Stomach smooth muscle (tissue), 2 donors: ENCODE results near the gene GTF3C4.
"Not testable (repeated sequence)": the region's sequence is repeated elsewhere in the genome, so short reads cannot be mapped to it uniquely, and the experiment has no call there.

Experiments
- H3K27ac ChIP-seq: one replicate; pipeline ENCODE4 v1.7.0; 2013; ENCODE audit warnings: mild to moderate bottlenecking, low read length, inconsistent platforms
- H3K27me3 ChIP-seq, 2 donors: one replicate each; pipeline ENCODE4 v1.7.0; 2013; ENCODE audit warnings: low read length in 2 of 2; ENCODE audit not compliant: insufficient read depth in 2 of 2, control insufficient read depth in 1 of 2
- H3K36me3 ChIP-seq, 2 donors: one replicate each; pipeline ENCODE4 v1.7.0; 2013; ENCODE audit warnings: low read length in 2 of 2; ENCODE audit not compliant: control insufficient read depth in 2 of 2, insufficient read depth in 2 of 2
- H3K4me1 ChIP-seq: one replicate; pipeline ENCODE4 v1.7.0; 2013; ENCODE audit warnings: low read length; ENCODE audit not compliant: control insufficient read depth, insufficient read depth
- H3K4me3 ChIP-seq, 2 donors: one replicate each; pipeline ENCODE4 v1.7.0; 2013; ENCODE audit warnings: low read length in 2 of 2
- H3K9ac ChIP-seq, 2 donors: one replicate each; pipeline ENCODE4 v1.7.0; 2013; ENCODE audit warnings: low read length in 2 of 2, mild to moderate bottlenecking in 1 of 2
- H3K9me3 ChIP-seq, 2 donors: one replicate each; pipeline ENCODE4 v1.7.0; 2013; ENCODE audit warnings: low read length in 2 of 2; ENCODE audit not compliant: control insufficient read depth in 2 of 2
- donor health status: healthy.
- donor health status: Pancreatic carcinoma.

GTF3C4 gene

GRCh38 chr9:132698989-132699388 is 28.7 kb downstream of the GTF3C4 start:
- Histone ChIP-seq H3K27ac (no peak overlapping the region), H3K4me3 (no peak overlapping the region), H3K27me3 (no peaks in the 10 kb centered on the region), H3K4me1 (no peaks in the 10 kb centered on the region), H3K9me3 (no peaks in the 10 kb centered on the region), H3K9ac (no peak overlapping the region), H3K36me3 (no peaks in the 10 kb centered on the region)

- H3K27ac ChIP-seq, result no peak overlapping the region
- no peaks in the 10 kb centered on the region for H3K36me3 ChIP-seq
- H3K4me1 ChIP-seq, result no peaks in the 10 kb centered on the region
- H3K9me3 ChIP-seq, result no peaks in the 10 kb centered on the region
- no peak overlapping the region for H3K9ac ChIP-seq
- no peaks in the 10 kb centered on the region for H3K27me3 ChIP-seq
- H3K4me3 ChIP-seq, result no peak overlapping the region
Observed at GRCh38 chr9:132699956-132700355, 29.7 kb downstream of the GTF3C4 start.

- no peak overlapping the region for H3K4me3 ChIP-seq
- peaks cover 0 to 2% of the 10 kb centered on the region in 2 donors for H3K27me3 ChIP-seq
- H3K9me3 ChIP-seq, result no peaks in the 10 kb centered on the region
- no peaks in the 10 kb centered on the region for H3K36me3 ChIP-seq
- no peak overlapping the region for H3K9ac ChIP-seq
- no peaks in the 10 kb centered on the region for H3K4me1 ChIP-seq
- no peak overlapping the region for H3K27ac ChIP-seq
Observed at GRCh38 chr9:132702254-132702653, 32.0 kb downstream of the GTF3C4 start.

- Histone ChIP-seq H3K9ac (no peak overlapping the region), H3K27me3 (peaks cover 0 to 2% of the 10 kb centered on the region in 2 donors), H3K36me3 (no peaks in the 10 kb centered on the region), H3K4me1 (no peaks in the 10 kb centered on the region), H3K27ac (no peak overlapping the region), H3K4me3 (no peak overlapping the region), H3K9me3 (no peaks in the 10 kb centered on the region)
Observed at GRCh38 chr9:132703336-132703735, 33.1 kb downstream of the GTF3C4 start.

- Histone ChIP-seq H3K9me3 (no peaks in the 10 kb centered on the region), H3K27ac (no peak overlapping the region), H3K27me3 (peaks cover 0 to 2% of the 10 kb centered on the region in 2 donors), H3K36me3 (no peaks in the 10 kb centered on the region), H3K9ac (no peak overlapping the region), H3K4me3 (no peak overlapping the region), H3K4me1 (no peaks in the 10 kb centered on the region)
Observed at GRCh38 chr9:132708239-132708638, 38.0 kb downstream of the GTF3C4 start.

- Histone ChIP-seq H3K4me1 (no peaks in the 10 kb centered on the region), H3K4me3 (no peak overlapping the region), H3K9me3 (no peaks in the 10 kb centered on the region), H3K9ac (no peak overlapping the region), H3K36me3 (no peaks in the 10 kb centered on the region), H3K27ac (no peak overlapping the region), H3K27me3 (peaks cover 0 to 2% of the 10 kb centered on the region in 2 donors)
Observed at GRCh38 chr9:132708769-132709430, 38.6 kb downstream of the GTF3C4 start.

- Histone ChIP-seq H3K27ac (no peak overlapping the region), H3K4me3 (no peak overlapping the region), H3K27me3 (peaks cover 0 to 2% of the 10 kb centered on the region in 2 donors), H3K4me1 (no peaks in the 10 kb centered on the region), H3K36me3 (no peaks in the 10 kb centered on the region), H3K9me3 (no peaks in the 10 kb centered on the region), H3K9ac (no peak overlapping the region)
Observed at GRCh38 chr9:132710333-132710732, 40.1 kb downstream of the GTF3C4 start.

- not testable (repeated sequence) for H3K9me3 ChIP-seq, H3K27me3 ChIP-seq, H3K4me1 ChIP-seq, H3K27ac ChIP-seq, H3K9ac ChIP-seq, H3K36me3 ChIP-seq, H3K4me3 ChIP-seq
Observed at GRCh38 chr9:132711152-132711551, 40.9 kb downstream of the GTF3C4 start.

GRCh38 chr9:132711846-132712245 is 41.6 kb downstream of the GTF3C4 start:
- Histone ChIP-seq H3K9me3 (no peaks in the 10 kb centered on the region), H3K9ac (no peak overlapping the region), H3K4me3 (no peak overlapping the region), H3K27ac (no peak overlapping the region), H3K27me3 (peaks cover under 1 to 6% of the 10 kb centered on the region in 2 donors), H3K36me3 (no peaks in the 10 kb centered on the region), H3K4me1 (no peaks in the 10 kb centered on the region)

- no peak overlapping the region for H3K27ac ChIP-seq
- peaks cover 5 to 6% of the 10 kb centered on the region in 2 donors for H3K27me3 ChIP-seq
- no peak overlapping the region for H3K9ac ChIP-seq
- H3K36me3 ChIP-seq, result no peaks in the 10 kb centered on the region
- H3K4me1 ChIP-seq, result no peaks in the 10 kb centered on the region
- H3K9me3 ChIP-seq, result no peaks in the 10 kb centered on the region
- no peak overlapping the region for H3K4me3 ChIP-seq
Observed at GRCh38 chr9:132712753-132713152, 42.5 kb downstream of the GTF3C4 start.

GRCh38 chr9:132716007-132716406 is 45.7 kb downstream of the GTF3C4 start:
- Histone ChIP-seq H3K36me3 (no peaks in the 10 kb centered on the region), H3K9me3 (no peaks in the 10 kb centered on the region), H3K4me1 (no peaks in the 10 kb centered on the region)

More at GRCh38 chr9:132716007-132716406, 45.7 kb downstream of the GTF3C4 start:
- peaks cover 6 to 8% of the 10 kb centered on the region in 2 donors for H3K27me3 ChIP-seq
- no peak overlapping the region for H3K4me3 ChIP-seq
- H3K9ac ChIP-seq, result no peak overlapping the region
- H3K27ac ChIP-seq, result no peak overlapping the region
